Measurements from ENCODE around the gene REEP5. TPM values are rescaled to one million over a fixed set of nuclear protein-coding genes. Genes with fewer than 3 reads are reported as not detected.

REEP5 gene
- total RNA-seq, 1 experiment from 2014 or later: 46.2 TPM

DNA sequence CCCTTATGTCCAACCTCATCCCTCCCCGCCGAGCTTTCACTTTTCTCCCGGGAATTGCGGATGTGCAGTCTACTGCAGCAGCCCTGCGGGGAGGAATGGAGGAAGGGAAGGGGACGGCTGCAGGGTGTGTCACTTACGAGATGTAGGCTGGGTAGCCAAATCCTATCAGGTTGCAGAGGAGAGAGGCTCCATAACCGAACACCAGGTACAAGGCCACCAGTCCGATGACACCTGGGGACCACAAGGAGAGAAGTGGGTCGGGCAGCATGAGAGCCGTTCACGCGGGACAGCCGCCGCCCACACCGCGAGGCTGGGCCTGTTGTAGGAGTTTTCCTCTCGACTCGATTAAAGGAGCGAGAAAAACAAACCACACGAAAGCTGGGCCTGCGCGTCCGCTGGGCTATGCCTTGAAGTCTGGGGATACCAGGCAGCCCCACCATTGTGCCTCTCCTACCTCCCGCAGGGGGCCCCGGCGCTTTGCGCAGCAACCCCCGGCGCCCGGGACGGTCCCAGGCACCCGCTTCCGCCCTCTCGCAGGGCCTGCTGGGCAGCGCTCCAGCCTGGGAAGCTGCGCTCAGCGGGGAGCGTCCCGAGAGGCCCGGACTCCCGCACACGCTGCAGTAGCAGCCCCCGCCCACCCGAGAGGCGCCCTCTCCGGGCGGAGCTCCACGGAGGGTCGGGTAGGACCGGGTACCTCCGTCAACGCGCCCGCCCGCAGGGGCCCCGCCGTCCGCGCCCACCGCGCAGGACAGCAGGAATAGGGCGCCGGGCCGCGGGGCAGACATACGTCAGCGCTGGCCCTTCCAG is 798 bp downstream of the REEP5 start:
- no peak overlapping the region for H3T11ph ChIP-seq (ENCODE audit: low read length)
- H3K4me1 ChIP-seq (ENCODE audit: insufficient read depth, low read length): no peaks in the 10 kb centered on the region
- H3K79me1 ChIP-seq (ENCODE audit: insufficient read depth, low read depth, low read length, poor library complexity, severe bottlenecking): peaks cover 4% of the 10 kb centered on the region
- WGBS (ENCODE audit: extremely low coverage, insufficient read length, low lambda C conversion rate): no CpG with 5 or more reads among the region's 68 CpGs
- H3K18ac ChIP-seq (ENCODE audit: insufficient read length, low read depth, low read length): no peak overlapping the region
- H2BK5ac ChIP-seq (ENCODE audit: insufficient read length, low read length): no peak overlapping the region
- Mint-ChIP-seq H3K27ac (peak overlapping the region in 2 of 3 experiments; percentile 70 to 85; a peak in 3 of 7 replicates), H3K4me1 (peaks cover 12 to 20% of the 10 kb centered on the region in 2 experiments), H3K36me3 (ENCODE audit: insufficient read depth in 1 of 3, low read depth in 3 of 3) (peaks cover 11 to 35% (median 29%) of the 10 kb centered on the region in 3 experiments), H3K9me3 (no peaks in the 10 kb centered on the region; a peak in 1 of 5 replicates), H3K27me3 (ENCODE audit: low read depth) (peaks cover 14% of the 10 kb centered on the region), H3K4me3 (peak overlapping the region; percentile 93 to 98)
- H3K56ac ChIP-seq (ENCODE audit: insufficient read length, low read depth, low read length): no peak overlapping the region
- H4K20me1 ChIP-seq (ENCODE audit: control insufficient read depth, insufficient read depth, insufficient read length): no peaks in the 10 kb centered on the region
- H3K9me3 ChIP-seq (ENCODE audit: control insufficient read depth, low read depth, low read length): no peaks in the 10 kb centered on the region
- H2BK120ac ChIP-seq (ENCODE audit: low read depth, low read length, poor library complexity, severe bottlenecking): no peak overlapping the region
- no peak overlapping the region for H4K8ac ChIP-seq (replicated peaks; ENCODE audit: insufficient read length, low read depth, low read length)
- H3K9ac ChIP-seq (ENCODE audit: extremely low read depth, insufficient read length, low read length): peak overlapping the region; percentile 62
- peaks cover 5% of the 10 kb centered on the region for H3K23me2 ChIP-seq (ENCODE audit: insufficient read length, low read depth, low read length, poor library complexity, severe bottlenecking)
- no peak overlapping the region for H4K5ac ChIP-seq (ENCODE audit: insufficient read length, low read depth, low read length)
- H2BK15ac ChIP-seq (ENCODE audit: low read depth, low read length): no peak overlapping the region
- no peak overlapping the region for H2AFZ ChIP-seq (ENCODE audit: low read length)
- no peak overlapping the region for H2BK12ac ChIP-seq (ENCODE audit: insufficient read length, low read depth, low read length)
- H4K91ac ChIP-seq (ENCODE audit: insufficient read length, low read depth, low read length): no peak overlapping the region
- H3K14ac ChIP-seq (ENCODE audit: insufficient read depth, low read length): peak overlapping the region; percentile 53
- TF ChIP-seq, protein P1, sequence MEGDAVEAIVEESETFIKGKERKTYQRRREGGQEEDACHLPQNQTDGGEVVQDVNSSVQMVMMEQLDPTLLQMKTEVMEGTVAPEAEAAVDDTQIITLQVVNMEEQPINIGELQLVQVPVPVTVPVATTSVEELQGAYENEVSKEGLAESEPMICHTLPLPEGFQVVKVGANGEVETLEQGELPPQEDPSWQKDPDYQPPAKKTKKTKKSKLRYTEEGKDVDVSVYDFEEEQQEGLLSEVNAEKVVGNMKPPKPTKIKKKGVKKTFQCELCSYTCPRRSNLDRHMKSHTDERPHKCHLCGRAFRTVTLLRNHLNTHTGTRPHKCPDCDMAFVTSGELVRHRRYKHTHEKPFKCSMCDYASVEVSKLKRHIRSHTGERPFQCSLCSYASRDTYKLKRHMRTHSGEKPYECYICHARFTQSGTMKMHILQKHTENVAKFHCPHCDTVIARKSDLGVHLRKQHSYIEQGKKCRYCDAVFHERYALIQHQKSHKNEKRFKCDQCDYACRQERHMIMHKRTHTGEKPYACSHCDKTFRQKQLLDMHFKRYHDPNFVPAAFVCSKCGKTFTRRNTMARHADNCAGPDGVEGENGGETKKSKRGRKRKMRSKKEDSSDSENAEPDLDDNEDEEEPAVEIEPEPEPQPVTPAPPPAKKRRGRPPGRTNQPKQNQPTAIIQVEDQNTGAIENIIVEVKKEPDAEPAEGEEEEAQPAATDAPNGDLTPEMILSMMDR (conservative IDR thresholded peaks at IDR 0.05): no peak
- no peak overlapping the region for H3K4ac ChIP-seq (ENCODE audit: low read depth, low read length)
- H2BK20ac ChIP-seq (ENCODE audit: low read depth, low read length, poor library complexity, severe bottlenecking): no peak overlapping the region
- H3K4me2 ChIP-seq (ENCODE audit: insufficient read depth, insufficient read length, low read length): peak overlapping the region; percentile 85
- no peaks in the 10 kb centered on the region for H3K27me3 ChIP-seq (ENCODE audit: insufficient read depth, low read length)
- H3K27ac ChIP-seq (ENCODE audit: insufficient read length, low read depth, low read length): no peak overlapping the region
- H3K23ac ChIP-seq (ENCODE audit: insufficient read length, low read depth, low read length): no peak overlapping the region
- peak; percentile 72 for DNase-seq
- no peaks in the 10 kb centered on the region for H3K79me2 ChIP-seq (ENCODE audit: insufficient read depth, low read length)
- H2AK5ac ChIP-seq (ENCODE audit: insufficient read length, low read length): no peak overlapping the region
